PC-9 (cell line): ENCODE results near the gene SUSD3.

Source experiments
- CTCF ChIP-seq: fragments of 200-600 bp; sonication (generic); conservative IDR thresholded peaks from 2 replicates; pipeline ENCODE4 v1.6.1; 2017; ENCODE audit warnings: mixed run types, antibody characterized with exemption, mild to moderate bottlenecking, moderate library complexity
- EZH2 ChIP-seq: fragments of 200-600 bp; sonication (generic); IDR thresholded peaks from 2 replicates; pipeline ENCODE4 v1.8.0; 2017; ENCODE audit warnings: antibody characterized with exemption, low read depth

GRCh38 chr9:93089481-93089991 lies 31.0 kb downstream of the SUSD3 start:
- no peak for TF ChIP-seq CTCF
- TF ChIP-seq EZH2: no peak
